ENCODE data around the gene SPDYE8.
"Not testable (repeated sequence)": the region's sequence is repeated elsewhere in the genome, so short reads cannot be mapped to it uniquely, and the experiment has no call there.

Gene SPDYE8

GRCh38 chr7:73005356-73005692, 24.2 kb downstream of the SPDYE8 start:
- 0 out of 2 replicates have a peak, but pooled peaks have one; percentile 19 for TF ChIP-seq ZNF2 (tag by site-specific recombination; IDR thresholded peaks at IDR 0.05)
- Histone ChIP-seq H3K27ac (ENCODE audit: extremely low read depth, low read depth, low read length) (peak overlapping the region; percentile 84), H3K4me3 (ENCODE audit: low read depth, low read length) (peak overlapping the region; percentile 66)
- H3K36me3 ChIP-seq (ENCODE audit: control insufficient read depth in 2 of 2, insufficient read depth in 1 of 2, low read length in 2 of 2); H3K4me1 ChIP-seq (ENCODE audit: control insufficient read depth, insufficient read depth, low read length); H3K9me3 ChIP-seq (ENCODE audit: control insufficient read depth, insufficient read depth, low read depth, low read length); CTCF ChIA-PET; POLR2A ChIA-PET: not testable (repeated sequence)

DNA sequence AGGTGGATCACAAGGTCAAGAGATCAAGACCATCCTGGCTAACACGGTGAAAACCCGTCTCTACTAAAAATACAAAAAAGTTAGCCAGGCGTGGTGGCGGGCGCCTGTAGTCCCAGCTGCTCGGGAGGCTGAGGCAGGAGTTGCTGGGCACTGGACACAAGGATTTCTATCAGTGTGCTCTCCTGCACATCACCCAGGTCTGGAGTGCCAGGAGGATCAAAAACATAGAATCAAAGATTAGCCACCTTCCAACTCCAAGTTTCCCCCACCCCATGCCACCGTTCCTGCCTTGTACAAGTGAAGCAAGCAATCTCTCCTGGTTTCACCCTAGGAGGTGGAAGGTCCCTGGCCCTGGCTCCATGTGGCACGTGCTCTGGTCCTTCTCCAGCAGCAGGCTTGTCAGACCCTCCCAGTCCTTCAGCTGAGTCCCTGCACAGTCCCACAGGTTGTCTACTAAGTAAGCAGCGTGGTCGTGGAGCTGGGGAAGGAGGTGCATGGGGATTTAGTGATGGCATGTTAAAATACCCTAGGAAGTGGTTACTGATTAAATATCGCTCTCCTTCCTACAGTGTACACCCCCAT, 31.6 kb downstream of the SPDYE8 start:
- H3K36me3 ChIP-seq (ENCODE audit: control insufficient read depth in 2 of 2, insufficient read depth in 1 of 2, low read length in 2 of 2); CTCF ChIA-PET; H3K9me3 ChIP-seq (ENCODE audit: control insufficient read depth, insufficient read depth, low read depth, low read length); H3K4me3 ChIP-seq (ENCODE audit: low read depth, low read length); POLR2A ChIA-PET; H3K27ac ChIP-seq (ENCODE audit: extremely low read depth, low read depth, low read length); H3K4me1 ChIP-seq (ENCODE audit: control insufficient read depth, insufficient read depth, low read length): not testable (repeated sequence)

DNA sequence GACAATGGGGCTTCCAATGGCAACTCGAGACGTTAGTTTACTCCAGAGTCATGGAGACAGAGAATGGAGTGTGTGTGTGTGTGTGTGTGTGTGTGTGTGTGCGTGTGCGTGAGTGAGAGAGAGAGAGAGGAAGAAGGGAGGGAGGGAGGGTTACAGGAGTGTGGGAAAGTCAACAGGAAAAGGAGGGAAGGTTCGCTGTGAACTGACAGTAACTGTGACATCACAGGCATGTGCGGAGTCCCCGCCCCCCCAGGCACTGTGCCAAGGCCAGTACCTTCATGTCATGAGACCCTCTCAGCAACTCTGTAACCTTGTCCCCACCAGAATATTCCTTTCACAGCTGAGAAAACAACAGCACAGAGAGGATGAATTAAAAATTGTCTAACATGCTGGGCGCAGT, 32.1 kb downstream of the SPDYE8 start:
- H3K9me3 ChIP-seq (ENCODE audit: control insufficient read depth, insufficient read depth, low read depth, low read length); H3K4me3 ChIP-seq (ENCODE audit: low read depth, low read length); CTCF ChIA-PET; H3K27ac ChIP-seq (ENCODE audit: extremely low read depth, low read depth, low read length); H3K4me1 ChIP-seq (ENCODE audit: control insufficient read depth, insufficient read depth, low read length); POLR2A ChIA-PET; H3K36me3 ChIP-seq (ENCODE audit: control insufficient read depth in 2 of 2, insufficient read depth in 1 of 2, low read length in 2 of 2): not testable (repeated sequence)

- H3K4me1 ChIP-seq (ENCODE audit: control insufficient read depth, insufficient read depth, low read length); H3K36me3 ChIP-seq (ENCODE audit: control insufficient read depth in 2 of 2, insufficient read depth in 1 of 2, low read length in 2 of 2); H3K9me3 ChIP-seq (ENCODE audit: control insufficient read depth, insufficient read depth, low read depth, low read length); H3K27ac ChIP-seq (ENCODE audit: extremely low read depth, low read depth, low read length); POLR2A ChIA-PET; CTCF ChIA-PET; H3K4me3 ChIP-seq (ENCODE audit: low read depth, low read length): not testable (repeated sequence)
These were observed 34.1 kb downstream of the SPDYE8 start for GRCh38 chr7:72995484-72995883.

DNA sequence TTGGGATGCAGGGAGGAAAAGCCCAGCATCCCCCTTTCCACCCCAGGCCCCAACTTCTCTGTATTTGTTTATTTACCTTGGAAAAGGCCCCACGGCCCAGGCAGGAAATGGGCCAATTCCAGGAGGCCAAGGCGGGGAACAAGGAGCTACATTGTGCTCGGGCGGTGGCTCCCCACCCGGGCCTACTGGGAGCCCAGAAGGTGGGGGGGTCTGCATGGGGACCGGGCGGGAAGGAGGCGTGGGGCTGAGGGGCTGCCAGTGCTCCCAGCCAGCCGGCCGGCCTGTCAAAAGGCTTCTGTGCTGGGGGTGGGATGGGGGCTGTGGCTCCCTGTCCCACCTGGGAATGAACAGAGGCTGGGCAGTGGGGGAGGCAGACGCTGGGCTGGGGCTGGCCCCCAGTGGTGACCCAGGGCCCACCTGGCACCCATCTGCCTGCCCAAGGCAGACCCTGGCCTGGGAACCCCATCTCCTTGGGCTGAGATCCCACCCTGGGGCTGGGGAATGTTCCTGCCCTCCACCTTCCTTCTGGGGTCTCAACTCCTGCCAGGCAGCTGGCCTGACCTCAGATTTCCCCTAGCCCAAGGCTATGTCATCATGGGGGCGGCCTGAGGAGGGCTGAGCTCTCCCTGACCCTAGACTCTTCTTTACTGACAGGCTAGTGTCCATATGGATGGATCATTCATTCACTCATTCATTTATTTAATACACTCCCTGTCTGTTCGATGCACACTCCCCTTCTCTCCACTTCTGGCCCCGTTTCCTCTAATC, 39.2 kb downstream of the SPDYE8 start:
- POLR2A ChIA-PET; H3K27ac ChIP-seq (ENCODE audit: extremely low read depth, low read depth, low read length); CTCF ChIA-PET; H3K4me1 ChIP-seq (ENCODE audit: control insufficient read depth, insufficient read depth, low read length); H3K36me3 ChIP-seq (ENCODE audit: control insufficient read depth in 2 of 2, insufficient read depth in 1 of 2, low read length in 2 of 2); H3K4me3 ChIP-seq (ENCODE audit: low read depth, low read length); H3K9me3 ChIP-seq (ENCODE audit: control insufficient read depth, insufficient read depth, low read depth, low read length): not testable (repeated sequence)

GRCh38 chr7:72982084-72982483, 47.5 kb downstream of the SPDYE8 start:
- H3K9me3 ChIP-seq (ENCODE audit: control insufficient read depth, insufficient read depth, low read depth, low read length); H3K4me3 ChIP-seq (ENCODE audit: low read depth, low read length); POLR2A ChIA-PET; H3K36me3 ChIP-seq (ENCODE audit: control insufficient read depth in 2 of 2, insufficient read depth in 1 of 2, low read length in 2 of 2); CTCF ChIA-PET; H3K4me1 ChIP-seq (ENCODE audit: control insufficient read depth, insufficient read depth, low read length); H3K27ac ChIP-seq (ENCODE audit: extremely low read depth, low read depth, low read length): not testable (repeated sequence)

- H3K36me3 ChIP-seq (ENCODE audit: control insufficient read depth in 2 of 2, insufficient read depth in 1 of 2, low read length in 2 of 2); H3K9me3 ChIP-seq (ENCODE audit: control insufficient read depth, insufficient read depth, low read depth, low read length); H3K4me3 ChIP-seq (ENCODE audit: low read depth, low read length); POLR2A ChIA-PET; H3K27ac ChIP-seq (ENCODE audit: extremely low read depth, low read depth, low read length); H3K4me1 ChIP-seq (ENCODE audit: control insufficient read depth, insufficient read depth, low read length); CTCF ChIA-PET: not testable (repeated sequence)
These were observed 49.2 kb downstream of the SPDYE8 start for GRCh38 chr7:72980382-72980781.

GRCh38 chr7:72976434-72976833, 53.1 kb downstream of the SPDYE8 start:
- CTCF ChIA-PET; H3K9me3 ChIP-seq (ENCODE audit: control insufficient read depth, insufficient read depth, low read depth, low read length); H3K4me1 ChIP-seq (ENCODE audit: control insufficient read depth, insufficient read depth, low read length); H3K27ac ChIP-seq (ENCODE audit: extremely low read depth, low read depth, low read length); H3K4me3 ChIP-seq (ENCODE audit: low read depth, low read length); POLR2A ChIA-PET; H3K36me3 ChIP-seq (ENCODE audit: control insufficient read depth in 2 of 2, insufficient read depth in 1 of 2, low read length in 2 of 2): not testable (repeated sequence)

GRCh38 chr7:72975656-72976286, 53.8 kb downstream of the SPDYE8 start:
- H3K4me3 ChIP-seq (ENCODE audit: low read depth, low read length); CTCF ChIA-PET; H3K27ac ChIP-seq (ENCODE audit: extremely low read depth, low read depth, low read length); H3K36me3 ChIP-seq (ENCODE audit: control insufficient read depth in 2 of 2, insufficient read depth in 1 of 2, low read length in 2 of 2); POLR2A ChIA-PET; H3K4me1 ChIP-seq (ENCODE audit: control insufficient read depth, insufficient read depth, low read length); H3K9me3 ChIP-seq (ENCODE audit: control insufficient read depth, insufficient read depth, low read depth, low read length): not testable (repeated sequence)

DNA sequence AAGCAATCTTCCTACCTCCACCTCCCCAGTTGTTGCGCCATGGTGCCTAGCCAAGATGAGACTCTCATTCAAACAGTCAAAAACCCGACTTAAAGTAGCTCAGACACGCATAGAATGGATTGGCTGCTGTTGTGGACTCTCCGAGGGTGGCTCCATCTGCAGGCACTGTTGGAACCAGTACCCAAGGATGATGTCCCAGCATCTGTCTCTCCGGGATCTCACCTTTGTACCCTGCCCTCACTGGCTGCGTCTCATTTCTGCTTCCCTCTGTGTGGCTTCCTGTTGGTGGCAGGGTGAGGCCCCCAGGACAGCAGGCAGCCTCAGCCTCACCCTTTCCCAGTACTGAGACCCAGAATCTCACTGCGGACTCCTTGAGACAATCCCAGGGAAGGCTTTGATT, 54.8 kb downstream of the SPDYE8 start:
- H3K4me1 ChIP-seq (ENCODE audit: control insufficient read depth, insufficient read depth, low read length); H3K36me3 ChIP-seq (ENCODE audit: control insufficient read depth in 2 of 2, insufficient read depth in 1 of 2, low read length in 2 of 2); POLR2A ChIA-PET; H3K9me3 ChIP-seq (ENCODE audit: control insufficient read depth, insufficient read depth, low read depth, low read length); H3K27ac ChIP-seq (ENCODE audit: extremely low read depth, low read depth, low read length); H3K4me3 ChIP-seq (ENCODE audit: low read depth, low read length); CTCF ChIA-PET: not testable (repeated sequence)

DNA sequence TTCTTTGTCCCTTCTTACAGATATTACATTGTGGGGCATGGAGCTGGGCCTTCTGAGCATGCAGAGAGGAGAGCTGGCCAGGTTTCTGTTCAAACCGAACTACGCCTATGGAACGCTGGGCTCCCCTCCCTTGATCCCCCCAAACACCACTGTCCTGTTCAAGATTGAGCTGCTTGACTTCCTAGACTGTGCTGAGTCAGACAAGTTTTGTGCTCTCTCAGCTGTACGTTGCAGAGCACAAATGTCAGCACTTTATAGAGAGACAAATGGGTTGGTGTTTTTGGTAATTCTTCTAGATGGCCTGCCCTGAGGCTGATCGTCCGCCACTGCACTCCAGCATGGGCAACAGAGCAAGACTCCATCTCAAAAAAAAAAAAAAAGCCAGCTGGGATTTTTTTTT, 58.1 kb downstream of the SPDYE8 start:
- H3K27ac ChIP-seq (ENCODE audit: extremely low read depth, low read depth, low read length); POLR2A ChIA-PET; H3K4me1 ChIP-seq (ENCODE audit: control insufficient read depth, insufficient read depth, low read length); CTCF ChIA-PET; H3K4me3 ChIP-seq (ENCODE audit: low read depth, low read length); H3K9me3 ChIP-seq (ENCODE audit: control insufficient read depth, insufficient read depth, low read depth, low read length); H3K36me3 ChIP-seq (ENCODE audit: control insufficient read depth in 2 of 2, insufficient read depth in 1 of 2, low read length in 2 of 2): not testable (repeated sequence)

Measured in HEK293 (cell line).